Measurements from ENCODE around the gene COPS7B. TPM values are rescaled to one million over a fixed set of nuclear protein-coding genes. Genes with fewer than 3 reads are reported as not detected.

COPS7B gene
- total RNA-seq, 1 experiment from 2014 or later: 61.4 TPM

DNA sequence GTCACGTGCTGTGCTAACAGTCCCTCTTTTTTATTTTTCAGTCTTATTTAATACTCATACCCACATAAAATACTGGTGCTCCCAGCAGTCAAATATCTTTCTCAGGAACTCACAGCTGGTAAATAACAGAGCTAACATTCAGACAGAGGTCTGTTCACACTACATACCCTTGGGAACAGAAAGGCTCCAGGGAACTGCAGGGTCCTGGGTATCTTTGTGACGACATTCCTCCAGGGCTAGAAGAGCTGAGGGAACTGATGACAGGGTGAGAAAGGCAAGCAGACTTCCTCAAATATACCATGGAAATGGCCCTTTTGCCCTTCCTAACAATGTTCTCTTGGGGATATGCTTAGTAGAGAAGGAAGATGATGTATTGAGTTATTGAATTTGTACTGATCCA, 24.5 kb upstream of the COPS7B start:
- Histone ChIP-seq H3K18ac (ENCODE audit: insufficient read length, low read depth, low read length) (no peak overlapping the region), H4K8ac (replicated peaks; ENCODE audit: insufficient read length, low read depth, low read length) (no peak overlapping the region), H4K91ac (ENCODE audit: insufficient read length, low read depth, low read length) (no peak overlapping the region), H3K27me3 (ENCODE audit: insufficient read depth, low read length) (no peaks in the 10 kb centered on the region), H2BK5ac (ENCODE audit: insufficient read length, low read length) (no peak overlapping the region), H3K4ac (ENCODE audit: low read depth, low read length) (no peak overlapping the region), H2AFZ (ENCODE audit: low read length) (no peak overlapping the region), H4K20me1 (ENCODE audit: control insufficient read depth, insufficient read depth, insufficient read length) (no peaks in the 10 kb centered on the region), H2AK5ac (ENCODE audit: insufficient read length, low read length) (no peak overlapping the region), H3K79me1 (ENCODE audit: insufficient read depth, low read depth, low read length, poor library complexity, severe bottlenecking) (peaks cover 3% of the 10 kb centered on the region), H3K23me2 (ENCODE audit: insufficient read length, low read depth, low read length, poor library complexity, severe bottlenecking) (no peaks in the 10 kb centered on the region), H3K4me2 (ENCODE audit: insufficient read depth, insufficient read length, low read length) (no peak overlapping the region), H3K56ac (ENCODE audit: insufficient read length, low read depth, low read length) (no peak overlapping the region), H3T11ph (ENCODE audit: low read length) (no peak overlapping the region), H3K4me1 (ENCODE audit: insufficient read depth, low read length) (no peaks in the 10 kb centered on the region), H3K9ac (ENCODE audit: extremely low read depth, insufficient read length, low read length) (no peak overlapping the region), H2BK120ac (ENCODE audit: low read depth, low read length, poor library complexity, severe bottlenecking) (no peak overlapping the region), H3K23ac (ENCODE audit: insufficient read length, low read depth, low read length) (no peak overlapping the region), H3K14ac (ENCODE audit: insufficient read depth, low read length) (no peak overlapping the region), H2BK20ac (ENCODE audit: low read depth, low read length, poor library complexity, severe bottlenecking) (no peak overlapping the region), H3K79me2 (ENCODE audit: insufficient read depth, low read length) (no peaks in the 10 kb centered on the region), H3K9me3 (ENCODE audit: control insufficient read depth, low read depth, low read length) (no peaks in the 10 kb centered on the region), H2BK15ac (ENCODE audit: low read depth, low read length) (no peak overlapping the region), H4K5ac (ENCODE audit: insufficient read length, low read depth, low read length) (no peak overlapping the region), H2BK12ac (ENCODE audit: insufficient read length, low read depth, low read length) (no peak overlapping the region), H3K27ac (ENCODE audit: insufficient read length, low read depth, low read length) (no peak overlapping the region)
- no peak for DNase-seq
- no peak for TF ChIP-seq CTCF (conservative IDR thresholded peaks at IDR 0.05)
- no CpG with 5 or more reads among the region's 2 CpGs for WGBS (ENCODE audit: extremely low coverage, insufficient read length, low lambda C conversion rate)
- H3K36me3 Mint-ChIP-seq (ENCODE audit: insufficient read depth in 1 of 3, low read depth in 3 of 3): no peaks in the 10 kb centered on the region
- H3K27me3 Mint-ChIP-seq (ENCODE audit: low read depth): no peaks in the 10 kb centered on the region
- peaks cover 0 to 8% of the 10 kb centered on the region in 2 experiments; a peak in 1 of 4 replicates for H3K4me1 Mint-ChIP-seq
- H3K4me3 Mint-ChIP-seq: no peak overlapping the region
- H3K9me3 Mint-ChIP-seq: no peaks in the 10 kb centered on the region
- H3K27ac Mint-ChIP-seq: no peak overlapping the region

All from H9 (cell line).